ENCODE data around the gene ADAMTSL4. TPM values are rescaled to one million over a fixed set of nuclear protein-coding genes. Genes with fewer than 3 reads are reported as not detected.

ADAMTSL4 gene
- total and polyA plus RNA-seq, 9 of the 15 experiments (the other 6 are each of a cell fraction or from before 2014, with no cell fraction given), result 12.7 to 212 (median 35.6) TPM

- Histone ChIP-seq H4K20me1 (replicated peaks; ENCODE audit: control insufficient read depth, insufficient read depth, low read length) (peaks cover 19% of the 10 kb centered on the region), H3K4me2 (ENCODE audit: insufficient read depth, low read length) (peak overlapping the region; percentile 36), H3K9me3 (replicated peaks; ENCODE audit: control insufficient read depth, insufficient read depth, low read depth, low read length) (no peaks in the 10 kb centered on the region), H3K4me3 (no peak overlapping the region), H3K27me3 (ENCODE audit: control insufficient read depth in 2 of 2, insufficient read depth in 2 of 2, low read length in 2 of 2) (no peaks in the 10 kb centered on the region), H3K36me3 (ENCODE audit: control insufficient read depth, insufficient read depth, low read length) (peaks cover 84% of the 10 kb centered on the region), H3K79me2 (ENCODE audit: control insufficient read depth, insufficient read depth, low read length) (peaks cover 45% of the 10 kb centered on the region), H3K4me1 (replicated peaks in 1 of 2; ENCODE audit: control insufficient read depth in 2 of 2, insufficient read depth in 2 of 2, low read length in 2 of 2) (peaks cover 38 to 76% of the 10 kb centered on the region in 2 experiments), H3K9me1 (ENCODE audit: control insufficient read depth, insufficient read depth, low read length) (peaks cover 6% of the 10 kb centered on the region), H3K27ac (ENCODE audit: extremely low read depth, low read depth, low read length) (peak overlapping the region; percentile 81), H3K9ac (ENCODE audit: insufficient read depth in 1 of 2, low read depth in 2 of 2, low read length in 2 of 2) (peak overlapping the region; percentile 7 to 15; a peak in 2 of 4 replicates), H2AFZ (ENCODE audit: low read depth, low read length) (no peak overlapping the region)
- POLR2A ChIA-PET, result interaction anchor here (0.5 to 2.7 kb wide), 11 partner anchors 7 to 468 kb away, joined by 3 to 21 read pairs (median 3); partner anchors contain the start of genes ADAMTSL4 and MINDY1
- WGBS (ENCODE audit: insufficient coverage, low coverage, missing lambda C conversion rate), result 30% methylated on average over 9 of the region's 9 CpGs
- ATAC-seq (peak; percentile 52), FAIRE-seq (peak; percentile 86), DNase-seq (ENCODE audit: extremely low read depth in 1 of 4, low spot score in 3 of 4) (peak; percentile 69 to 84 (median 75))
- intact Hi-C loops (cut with micrococcal nuclease), result loop anchor here (1.0 to 5.0 kb wide), 4 partner anchors 75 to 437 kb away; partner anchors contain the start of gene GOLPH3L
- BruUV-seq (replicated peaks), result no TSS peak
- in situ Hi-C loops (cut with MboI), result loop anchor here (10.0 kb wide), 1 partner anchor 435 kb away; no protein-coding TSS in a partner anchor
- CTCF ChIA-PET (ENCODE audit: low intra/inter-chr PET ratio), result interaction anchor here (0.6 to 1.3 kb wide), 4 partner anchors 96 to 305 kb away, joined by 3 to 5 read pairs (median 4); no protein-coding TSS in a partner anchor
- TF ChIP-seq ZNF133 (CRISPR knock-in tag; IDR thresholded peaks at IDR 0.05) (no peak), ZNF184 (CRISPR knock-in tag; IDR thresholded peaks at IDR 0.05) (no peak), ZNF764 (CRISPR knock-in tag; IDR thresholded peaks at IDR 0.05; ENCODE audit: low read depth) (peak; percentile 76), CGGBP1 (CRISPR knock-in tag; IDR thresholded peaks at IDR 0.05) (no peak), MYC (IDR thresholded peaks at IDR 0.05; ENCODE audit: low read depth, low read length) (0 out of 2 replicates have a peak, but pooled peaks have one; percentile 60), MYC (CRISPR knock-in tag; IDR thresholded peaks at IDR 0.05; ENCODE audit: borderline replicate concordance, low read depth) (no peak), KLF16 (IDR thresholded peaks at IDR 0.05) (peak; percentile 33; the same call in 1 of the 2 replicates), CREB1 (IDR thresholded peaks at IDR 0.05) (no peak), CREB1 (CRISPR knock-in tag; IDR thresholded peaks at IDR 0.05) (peak; percentile 27; the same call in 1 of the 2 replicates), ZBED1 (IDR thresholded peaks at IDR 0.05) (no peak), DEAF1 (CRISPR knock-in tag; IDR thresholded peaks at IDR 0.05) (0 out of 2 replicates have a peak, but pooled peaks have one; percentile 7), SMAD4 (CRISPR knock-in tag; conservative IDR thresholded peaks at IDR 0.05) (peak; percentile 24; the same call in 1 of the 2 replicates)
- TF ChIP-seq, protein P1, sequence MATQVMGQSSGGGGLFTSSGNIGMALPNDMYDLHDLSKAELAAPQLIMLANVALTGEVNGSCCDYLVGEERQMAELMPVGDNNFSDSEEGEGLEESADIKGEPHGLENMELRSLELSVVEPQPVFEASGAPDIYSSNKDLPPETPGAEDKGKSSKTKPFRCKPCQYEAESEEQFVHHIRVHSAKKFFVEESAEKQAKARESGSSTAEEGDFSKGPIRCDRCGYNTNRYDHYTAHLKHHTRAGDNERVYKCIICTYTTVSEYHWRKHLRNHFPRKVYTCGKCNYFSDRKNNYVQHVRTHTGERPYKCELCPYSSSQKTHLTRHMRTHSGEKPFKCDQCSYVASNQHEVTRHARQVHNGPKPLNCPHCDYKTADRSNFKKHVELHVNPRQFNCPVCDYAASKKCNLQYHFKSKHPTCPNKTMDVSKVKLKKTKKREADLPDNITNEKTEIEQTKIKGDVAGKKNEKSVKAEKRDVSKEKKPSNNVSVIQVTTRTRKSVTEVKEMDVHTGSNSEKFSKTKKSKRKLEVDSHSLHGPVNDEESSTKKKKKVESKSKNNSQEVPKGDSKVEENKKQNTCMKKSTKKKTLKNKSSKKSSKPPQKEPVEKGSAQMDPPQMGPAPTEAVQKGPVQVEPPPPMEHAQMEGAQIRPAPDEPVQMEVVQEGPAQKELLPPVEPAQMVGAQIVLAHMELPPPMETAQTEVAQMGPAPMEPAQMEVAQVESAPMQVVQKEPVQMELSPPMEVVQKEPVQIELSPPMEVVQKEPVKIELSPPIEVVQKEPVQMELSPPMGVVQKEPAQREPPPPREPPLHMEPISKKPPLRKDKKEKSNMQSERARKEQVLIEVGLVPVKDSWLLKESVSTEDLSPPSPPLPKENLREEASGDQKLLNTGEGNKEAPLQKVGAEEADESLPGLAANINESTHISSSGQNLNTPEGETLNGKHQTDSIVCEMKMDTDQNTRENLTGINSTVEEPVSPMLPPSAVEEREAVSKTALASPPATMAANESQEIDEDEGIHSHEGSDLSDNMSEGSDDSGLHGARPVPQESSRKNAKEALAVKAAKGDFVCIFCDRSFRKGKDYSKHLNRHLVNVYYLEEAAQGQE (IDR thresholded peaks at IDR 0.05; ENCODE audit: borderline replicate concordance), result peak; percentile 44; the same call in 1 of the 2 replicates
- TF ChIP-seq, protein P1 (CRISPR knock-in tag; IDR thresholded peaks at IDR 0.05; ENCODE audit: low read depth), result no peak
Measured at GRCh38 chr1:150560011-150560438, 10.8 kb downstream of the ADAMTSL4 start.

All from K562 (cell line).